Measurements from ENCODE around the gene FAM3B. TPM values are rescaled to one million over a fixed set of nuclear protein-coding genes. Genes with fewer than 3 reads are reported as not detected.
A peak's percentile ranks its signal among the peaks of the same experiment; 100 is the strongest.

FAM3B gene
- total RNA-seq, 2 donors from 2014 or later = 1.5 to 11.8 TPM

DNA sequence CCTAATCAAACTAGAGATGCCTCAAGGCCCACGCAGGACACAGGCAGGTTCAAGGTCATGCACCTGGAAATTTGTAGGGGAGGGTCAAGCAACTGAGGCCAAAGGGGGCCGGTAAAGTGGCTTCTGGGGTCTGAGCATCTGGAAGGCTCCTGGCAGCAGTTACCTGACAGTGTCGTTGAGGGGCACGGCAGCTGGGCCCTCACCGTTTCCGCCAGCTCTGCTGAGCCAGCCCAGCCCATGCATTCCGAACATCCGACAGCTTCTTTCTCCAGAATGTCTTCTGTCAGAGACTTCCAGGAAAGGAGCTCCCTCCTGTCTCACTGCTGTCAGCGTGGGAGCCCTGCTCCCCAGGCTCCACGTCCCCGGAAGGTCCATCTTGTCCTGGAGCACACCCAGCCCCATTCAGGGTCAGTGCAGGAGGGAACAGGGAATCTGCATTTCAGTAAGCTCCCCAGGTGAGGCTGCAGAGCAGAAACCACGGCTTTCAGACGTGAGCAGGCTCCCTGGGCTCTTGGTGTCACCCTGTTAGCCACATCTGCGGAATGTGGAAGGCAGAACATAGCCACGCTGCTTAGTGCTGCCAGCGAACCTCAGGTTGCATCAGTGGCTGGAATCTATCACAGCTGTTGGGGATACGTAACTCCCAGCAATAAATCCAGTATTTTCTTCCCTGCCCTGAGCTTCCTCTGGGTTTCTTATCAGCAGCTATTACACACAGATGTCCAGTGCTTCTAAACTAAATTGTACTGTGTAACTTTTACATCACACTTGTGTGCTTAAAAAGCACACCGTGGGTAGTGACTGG is 36.3 kb upstream of the FAM3B start:
- no peak overlapping the region for H3K27ac ChIP-seq
- DNase-seq (ENCODE audit: low spot score) (no peak), ATAC-seq (ENCODE audit: insufficient number of reproducible peaks, low FRiP score, low read depth) (no peak)
- TF ChIP-seq, protein P1, sequence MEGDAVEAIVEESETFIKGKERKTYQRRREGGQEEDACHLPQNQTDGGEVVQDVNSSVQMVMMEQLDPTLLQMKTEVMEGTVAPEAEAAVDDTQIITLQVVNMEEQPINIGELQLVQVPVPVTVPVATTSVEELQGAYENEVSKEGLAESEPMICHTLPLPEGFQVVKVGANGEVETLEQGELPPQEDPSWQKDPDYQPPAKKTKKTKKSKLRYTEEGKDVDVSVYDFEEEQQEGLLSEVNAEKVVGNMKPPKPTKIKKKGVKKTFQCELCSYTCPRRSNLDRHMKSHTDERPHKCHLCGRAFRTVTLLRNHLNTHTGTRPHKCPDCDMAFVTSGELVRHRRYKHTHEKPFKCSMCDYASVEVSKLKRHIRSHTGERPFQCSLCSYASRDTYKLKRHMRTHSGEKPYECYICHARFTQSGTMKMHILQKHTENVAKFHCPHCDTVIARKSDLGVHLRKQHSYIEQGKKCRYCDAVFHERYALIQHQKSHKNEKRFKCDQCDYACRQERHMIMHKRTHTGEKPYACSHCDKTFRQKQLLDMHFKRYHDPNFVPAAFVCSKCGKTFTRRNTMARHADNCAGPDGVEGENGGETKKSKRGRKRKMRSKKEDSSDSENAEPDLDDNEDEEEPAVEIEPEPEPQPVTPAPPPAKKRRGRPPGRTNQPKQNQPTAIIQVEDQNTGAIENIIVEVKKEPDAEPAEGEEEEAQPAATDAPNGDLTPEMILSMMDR (IDR thresholded peaks at IDR 0.05) = no peak
- H3K27me3 ChIP-seq (replicated peaks; ENCODE audit: insufficient read depth) = no peaks in the 10 kb centered on the region
- H3K9me3 ChIP-seq = no peaks in the 10 kb centered on the region
- no peaks in the 10 kb centered on the region for H3K36me3 ChIP-seq
- H3K4me3 ChIP-seq = no peak overlapping the region
- H3K4me1 ChIP-seq (ENCODE audit: control insufficient read depth in 1 of 2, low read depth in 2 of 2) = peaks cover 0 to 19% of the 10 kb centered on the region in 2 donors

DNA sequence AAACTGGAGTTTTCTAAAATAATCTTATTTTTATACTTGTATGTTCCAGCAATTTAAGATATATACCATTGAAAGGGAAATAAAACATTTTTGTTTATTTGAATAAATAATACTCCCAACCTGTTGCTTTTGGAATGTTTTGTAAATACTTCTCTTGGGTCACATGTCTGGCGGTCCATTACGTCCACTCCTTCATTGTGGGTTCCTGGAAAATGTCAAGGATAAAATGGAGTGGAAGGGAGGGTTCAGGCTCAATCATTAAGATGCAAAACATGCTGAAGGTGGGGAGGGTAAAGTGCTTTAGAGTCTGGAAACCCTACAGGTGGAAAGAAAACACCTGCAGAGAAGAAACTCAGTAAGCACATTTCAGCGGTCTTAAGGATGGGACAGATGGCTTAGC is 34.2 kb upstream of the FAM3B start:
- H3K27me3 ChIP-seq (replicated peaks; ENCODE audit: insufficient read depth) = no peaks in the 10 kb centered on the region
- H3K9me3 ChIP-seq = no peaks in the 10 kb centered on the region
- ATAC-seq (ENCODE audit: insufficient number of reproducible peaks, low FRiP score, low read depth) (no peak), DNase-seq (ENCODE audit: low spot score) (no peak)
- TF ChIP-seq, protein P1 (IDR thresholded peaks at IDR 0.05) = no peak
- H3K4me1 ChIP-seq (ENCODE audit: control insufficient read depth in 1 of 2, low read depth in 2 of 2) = peaks cover 0 to 19% of the 10 kb centered on the region in 2 donors
- H3K4me3 ChIP-seq = no peak overlapping the region
- no peak overlapping the region for H3K27ac ChIP-seq
- no peaks in the 10 kb centered on the region for H3K36me3 ChIP-seq

DNA sequence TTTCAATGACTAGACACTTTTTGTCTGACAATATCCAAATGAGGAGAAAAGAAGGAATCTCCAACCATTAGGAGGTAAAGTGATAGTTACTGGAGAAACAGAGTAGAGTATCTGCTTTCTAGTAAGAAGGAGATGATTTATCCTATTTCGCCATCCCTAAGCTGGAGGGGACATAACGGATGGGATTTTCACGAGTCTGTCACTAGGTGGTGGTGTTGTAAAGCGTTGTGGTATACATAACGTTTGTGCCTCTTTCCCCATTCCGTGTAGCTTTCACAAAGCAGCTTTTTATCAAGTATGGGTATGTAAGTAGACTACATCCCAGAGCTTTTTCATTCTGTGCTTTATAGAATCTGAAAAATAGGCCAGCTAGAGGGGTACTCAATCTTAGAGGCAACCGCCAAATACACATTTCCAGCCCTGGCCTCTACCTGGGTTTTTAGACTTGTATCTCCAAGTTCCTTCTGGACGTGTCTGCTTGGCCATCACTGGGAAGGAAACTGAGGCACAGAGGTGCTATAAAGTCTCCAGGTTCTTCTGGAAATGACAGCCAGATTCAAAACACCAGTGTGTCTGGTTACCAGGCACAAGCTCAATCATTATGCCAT is 33.3 kb upstream of the FAM3B start:
- Histone ChIP-seq H3K27me3 (replicated peaks; ENCODE audit: insufficient read depth) (no peaks in the 10 kb centered on the region), H3K4me1 (ENCODE audit: control insufficient read depth in 1 of 2, low read depth in 2 of 2) (peaks cover 0 to 13% of the 10 kb centered on the region in 2 donors), H3K4me3 (no peak overlapping the region), H3K27ac (no peak overlapping the region), H3K36me3 (no peaks in the 10 kb centered on the region), H3K9me3 (no peaks in the 10 kb centered on the region)
- no peak for ATAC-seq (ENCODE audit: insufficient number of reproducible peaks, low FRiP score, low read depth)
- DNase-seq (ENCODE audit: low spot score) = no peak
- TF ChIP-seq, protein P1 (IDR thresholded peaks at IDR 0.05) = peak; percentile 67

DNA sequence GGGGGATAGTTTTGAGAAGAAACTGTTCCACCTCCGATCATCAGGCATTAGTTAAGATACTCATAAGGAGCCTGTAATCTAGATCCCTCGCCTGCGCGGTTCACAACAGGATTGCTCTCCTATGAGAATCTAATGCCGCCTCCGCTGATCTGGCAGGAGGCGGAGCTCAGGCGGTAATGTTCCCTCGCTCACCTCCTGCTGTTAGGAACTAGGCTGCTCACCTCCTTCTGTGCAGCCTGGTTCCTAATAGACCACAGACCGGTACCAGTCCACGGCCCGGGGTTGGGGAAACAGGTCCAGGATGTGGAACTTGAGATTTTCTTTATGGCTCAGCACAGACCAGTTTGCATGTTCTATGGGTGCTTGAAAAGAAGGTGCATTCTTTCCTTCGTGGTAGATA is 27.2 kb upstream of the FAM3B start:
- no peaks in the 10 kb centered on the region for H3K36me3 ChIP-seq
- H3K4me3 ChIP-seq = no peak overlapping the region
- TF ChIP-seq, protein P1 (IDR thresholded peaks at IDR 0.05) = no peak
- no peak overlapping the region for H3K27ac ChIP-seq
- DNase-seq (ENCODE audit: low spot score) (no peak), ATAC-seq (ENCODE audit: insufficient number of reproducible peaks, low FRiP score, low read depth) (no peak)
- no peaks in the 10 kb centered on the region for H3K9me3 ChIP-seq
- H3K4me1 ChIP-seq (ENCODE audit: control insufficient read depth in 1 of 2, low read depth in 2 of 2) = no peaks in the 10 kb centered on the region
- no peaks in the 10 kb centered on the region for H3K27me3 ChIP-seq (replicated peaks; ENCODE audit: insufficient read depth)

DNA sequence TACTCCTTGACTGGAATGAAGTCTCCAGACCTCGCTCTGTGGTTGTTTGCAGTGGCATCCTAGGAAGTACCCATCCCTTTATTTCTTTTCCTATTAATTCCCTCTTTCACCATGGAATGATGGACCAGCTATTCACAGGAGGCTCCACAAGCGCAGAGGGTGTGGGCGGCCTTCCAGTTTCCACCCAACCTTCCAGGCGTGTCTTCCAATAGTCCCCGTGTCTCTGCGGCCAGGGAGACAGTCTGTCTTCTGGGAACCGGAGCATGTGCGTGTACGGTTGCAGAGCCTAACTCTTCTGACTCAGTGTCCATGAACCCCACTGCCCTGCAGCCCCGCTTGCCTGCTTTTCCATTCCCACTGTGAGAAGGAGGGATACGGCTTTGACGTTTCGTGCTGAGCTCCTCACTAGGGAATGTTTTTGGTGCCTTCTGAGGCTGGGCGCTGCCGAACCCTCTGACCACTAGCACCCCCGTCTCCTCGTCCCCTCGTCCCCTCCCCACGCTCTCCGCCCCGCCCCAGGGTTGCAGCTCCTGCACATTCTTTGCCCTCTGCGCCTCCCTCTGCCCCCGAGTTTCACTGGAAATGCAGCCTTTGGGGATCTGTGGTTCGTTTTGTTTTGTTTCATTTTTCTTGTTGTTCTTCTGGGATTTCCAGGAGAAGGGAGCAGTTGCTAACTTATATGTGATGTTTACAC is 26.3 kb upstream of the FAM3B start:
- TF ChIP-seq, protein P1 (IDR thresholded peaks at IDR 0.05) = no peak
- ATAC-seq (ENCODE audit: insufficient number of reproducible peaks, low FRiP score, low read depth) (no peak), DNase-seq (ENCODE audit: low spot score) (no peak)
- Histone ChIP-seq H3K4me3 (peak overlapping the region; percentile 51), H3K36me3 (no peaks in the 10 kb centered on the region), H3K27me3 (replicated peaks; ENCODE audit: insufficient read depth) (no peaks in the 10 kb centered on the region), H3K9me3 (no peaks in the 10 kb centered on the region), H3K27ac (no peak overlapping the region), H3K4me1 (ENCODE audit: control insufficient read depth in 1 of 2, low read depth in 2 of 2) (no peaks in the 10 kb centered on the region)

All from thoracic aorta (tissue), 2 donors.